Activated CD4-positive, CD25-positive, alpha-beta regulatory T cell treated with anti-CD3 and anti-CD28 coated beads, Interleukin-2, amount 50 U/mL, for 72 hours (primary cell): Measurements from ENCODE around the gene MVB12B.
"Not testable (repeated sequence)": the region's sequence is repeated elsewhere in the genome, so short reads cannot be mapped to it uniquely, and the experiment has no call there.

Source experiments
- DNase-seq: peaks from one replicate; pipeline ENCODE4 v3.0.0; 2021

Gene MVB12B

DNA sequence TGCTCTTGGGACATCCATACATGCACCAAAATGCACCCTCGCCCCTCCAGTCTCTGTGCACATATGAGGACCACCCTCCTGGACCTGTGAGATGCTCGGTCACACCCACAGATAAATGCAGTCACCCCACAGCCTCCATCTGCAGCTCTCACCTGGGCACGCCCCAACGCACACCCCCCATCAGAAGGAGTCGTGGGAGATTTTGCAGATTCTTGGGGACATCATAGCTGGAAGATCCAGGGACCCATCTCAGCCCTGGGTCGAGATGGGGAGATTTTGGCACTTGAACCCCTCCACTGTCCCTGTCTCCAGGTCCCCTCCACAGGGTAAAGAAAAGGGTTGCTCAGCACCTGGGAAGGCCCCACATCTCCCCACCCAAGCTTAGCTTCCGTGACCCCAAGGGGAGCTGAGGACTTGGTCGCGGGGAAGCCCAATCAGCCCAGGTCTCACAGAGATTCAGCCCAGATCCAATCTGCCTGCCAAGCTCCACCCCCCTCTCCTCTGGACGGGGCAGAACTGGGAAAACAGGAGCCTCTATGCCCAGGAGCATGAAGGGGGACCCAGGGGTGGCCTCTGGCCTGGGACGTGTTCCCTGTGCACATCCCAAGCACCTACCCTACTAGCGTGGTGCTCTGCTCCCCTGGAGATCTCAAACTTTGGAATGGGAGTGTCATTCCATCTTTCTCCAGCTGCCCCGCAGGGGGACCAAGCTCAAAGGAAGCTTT is 197.9 kb downstream of the MVB12B start:
- no peak for DNase-seq

DNA sequence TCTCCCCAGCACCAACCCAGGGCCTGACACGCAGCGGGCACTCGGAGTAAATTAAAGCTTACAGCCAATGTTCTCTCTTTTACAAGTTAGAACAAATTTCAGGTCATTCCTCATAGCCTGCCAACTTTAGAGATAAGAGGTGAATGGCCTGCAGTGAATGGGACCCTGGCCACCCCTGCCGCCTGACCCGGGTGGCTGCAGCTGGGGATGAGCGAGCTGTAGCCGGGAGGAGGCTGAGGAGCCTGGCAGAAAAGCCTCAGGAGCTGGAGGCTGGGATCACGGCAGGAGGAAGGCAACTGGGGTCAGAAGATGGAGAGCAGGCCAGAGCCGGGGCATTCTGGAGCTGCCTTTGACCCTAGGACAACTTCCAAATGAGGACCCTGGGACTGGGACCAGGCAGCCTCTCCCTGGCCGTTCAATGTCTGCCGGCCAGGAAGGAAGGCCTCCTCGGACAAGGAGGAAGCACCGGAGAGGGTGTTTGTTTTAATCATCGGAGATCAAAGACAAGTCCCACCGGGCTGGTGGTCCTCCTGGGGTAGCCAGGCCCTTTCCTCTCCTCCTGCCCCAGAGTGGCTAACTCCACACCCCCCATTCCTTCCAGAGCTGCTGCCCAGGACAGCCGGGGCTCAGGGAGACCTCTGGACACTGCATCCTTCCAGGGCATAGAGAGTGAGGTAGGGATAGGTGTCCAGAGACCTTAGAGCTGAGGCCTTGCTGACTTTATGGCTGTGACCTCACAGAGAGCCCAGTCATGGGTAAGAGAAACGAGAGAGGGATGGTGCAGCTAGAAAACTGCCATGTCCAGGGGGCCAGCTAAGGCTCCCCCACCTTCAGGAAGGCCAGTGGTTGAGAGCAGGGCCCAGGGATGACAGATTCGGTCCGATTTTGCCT is 199.8 kb downstream of the MVB12B start:
- DNase-seq = no peak

DNA sequence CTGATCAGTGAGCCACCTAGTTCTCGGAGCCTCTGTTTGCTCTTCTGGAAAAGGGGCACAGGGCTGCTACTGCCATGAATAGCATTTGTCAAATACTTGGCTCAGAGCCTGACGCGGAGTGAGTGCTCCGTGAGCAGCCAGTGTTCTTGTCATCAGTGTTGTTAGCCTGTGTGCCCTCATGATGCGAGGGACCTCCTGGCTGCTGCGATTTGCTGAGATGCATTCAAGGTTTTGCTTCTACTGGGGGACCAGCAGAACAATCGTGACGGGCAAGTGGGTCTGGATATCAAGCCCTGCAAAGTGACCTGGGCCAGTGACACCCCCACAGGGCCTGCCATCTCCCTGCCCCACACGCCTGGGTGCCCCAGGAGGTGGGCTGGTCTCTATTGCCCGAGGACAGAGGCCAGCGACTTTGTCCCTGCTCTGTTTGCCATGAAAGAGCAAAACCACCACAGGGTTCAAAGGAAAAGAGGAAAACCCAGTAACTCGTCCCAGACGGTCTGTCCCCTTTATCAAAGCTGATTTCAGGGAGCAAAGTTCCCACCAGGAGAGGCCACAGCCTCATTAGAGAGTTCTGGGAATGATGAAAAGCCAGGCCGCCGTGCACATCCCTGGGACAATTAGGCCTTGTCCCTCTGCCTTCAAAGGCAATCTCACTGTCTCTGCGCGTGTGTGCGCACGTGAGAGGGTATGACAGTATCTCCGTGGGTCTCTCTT is 200.6 kb downstream of the MVB12B start:
- DNase-seq = no peak

DNA sequence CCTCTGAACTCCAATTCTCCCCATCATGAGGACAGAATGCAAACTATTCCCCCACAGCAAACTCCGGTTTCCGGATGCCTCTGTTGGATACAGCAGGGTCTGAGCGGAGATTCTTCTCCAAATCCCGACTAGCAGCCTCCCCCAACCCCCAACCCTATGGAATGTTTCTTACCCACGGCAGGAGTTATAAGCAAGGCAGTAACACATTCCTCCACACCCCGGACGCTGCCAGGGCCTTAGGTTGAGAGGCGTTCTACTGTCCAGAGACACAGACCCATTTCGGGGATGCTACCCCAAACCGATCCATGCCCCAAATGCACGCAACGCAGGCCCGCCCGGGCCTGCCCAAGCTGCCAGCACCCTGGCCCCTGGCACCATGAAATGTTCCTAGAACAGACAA is 201.5 kb downstream of the MVB12B start:
- no peak for DNase-seq

DNA sequence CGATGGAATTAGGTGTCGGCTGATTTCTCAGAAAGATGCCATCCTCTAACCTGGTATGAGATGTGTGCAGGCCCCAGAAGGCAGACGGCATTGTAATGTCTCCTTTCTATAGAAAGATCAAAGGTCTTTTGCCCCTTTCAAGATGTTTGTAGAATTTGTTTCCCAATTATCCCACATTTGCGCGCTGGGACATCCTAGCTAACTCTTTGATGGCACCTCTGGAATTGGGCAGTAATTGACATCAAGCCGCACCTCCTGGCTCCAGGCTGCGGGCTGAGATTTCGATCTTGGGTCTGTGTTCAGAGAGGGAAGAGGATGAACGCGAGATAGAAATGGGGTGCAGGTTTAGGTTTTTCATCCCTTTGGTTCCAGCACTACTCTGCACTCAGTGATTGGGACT is 202.3 kb downstream of the MVB12B start:
- no peak for DNase-seq

DNA sequence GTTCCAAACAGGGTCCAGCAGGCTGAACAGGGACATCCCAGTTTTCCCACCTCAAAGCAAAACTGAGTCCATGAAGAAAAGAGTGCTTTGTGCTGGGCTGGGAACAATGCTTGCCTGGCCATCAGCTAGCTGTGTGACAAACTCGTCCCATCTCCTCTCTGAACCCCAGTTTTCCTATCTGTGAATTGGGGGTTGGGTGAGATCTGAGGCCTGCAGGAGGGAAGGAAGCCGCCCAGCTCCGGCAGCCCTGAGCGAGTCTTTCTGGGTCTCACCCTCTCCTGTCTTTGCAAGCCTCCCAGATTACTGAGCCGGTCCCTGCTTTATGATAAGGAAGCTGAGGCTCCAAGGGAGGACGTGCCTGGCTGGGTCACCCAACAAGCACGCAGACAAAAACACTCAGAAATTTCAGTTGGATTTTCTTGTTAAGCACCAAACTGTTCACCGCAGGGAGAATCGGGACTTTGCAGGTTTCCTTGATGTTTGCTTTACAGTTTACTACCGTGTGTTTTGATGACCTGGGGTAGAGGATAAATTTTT is 204.5 kb downstream of the MVB12B start:
- no peak for DNase-seq

DNA sequence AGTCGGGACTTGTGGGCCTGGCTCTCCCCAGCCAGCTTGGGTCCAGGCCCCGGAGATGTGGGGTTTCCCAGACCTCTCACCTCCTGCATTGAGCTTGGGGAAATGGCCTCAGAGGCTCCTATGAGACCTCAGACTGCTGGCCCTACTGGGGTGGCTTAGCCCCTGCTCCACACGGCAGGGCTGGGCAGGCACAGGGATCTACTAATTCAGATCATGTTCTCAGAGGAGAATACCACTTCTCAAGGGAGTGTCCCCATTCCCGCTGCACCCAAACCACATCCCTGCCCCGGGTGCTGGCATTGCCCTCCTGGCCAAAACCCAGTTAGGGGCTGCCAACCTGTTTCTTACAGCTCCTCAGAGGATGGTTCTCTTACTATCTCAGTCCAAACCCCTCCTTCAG is 205.0 kb downstream of the MVB12B start:
- no peak for DNase-seq

DNA sequence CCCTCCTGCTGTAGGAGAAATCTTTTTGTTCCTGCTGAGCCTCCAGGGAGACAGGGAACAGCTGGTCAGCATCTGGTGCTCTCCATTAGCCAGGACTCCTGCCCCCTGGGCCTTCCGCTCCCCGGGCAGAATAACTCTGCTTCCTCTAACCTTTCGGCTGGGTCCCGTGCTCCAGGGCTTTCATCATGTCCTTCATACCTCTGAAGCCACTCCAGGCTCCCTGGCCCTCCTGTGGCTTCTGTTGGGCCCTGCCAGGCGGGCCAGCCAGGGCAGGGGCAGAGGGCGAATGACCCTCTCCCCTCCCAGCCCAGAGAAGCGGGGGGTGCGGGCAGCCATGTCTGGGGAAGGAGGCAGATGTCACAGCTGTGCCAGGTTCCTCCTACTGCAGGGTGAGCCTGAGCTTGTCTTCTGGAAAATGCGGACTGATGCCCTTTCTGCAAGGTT is 205.4 kb downstream of the MVB12B start:
- DNase-seq = no peak

DNA sequence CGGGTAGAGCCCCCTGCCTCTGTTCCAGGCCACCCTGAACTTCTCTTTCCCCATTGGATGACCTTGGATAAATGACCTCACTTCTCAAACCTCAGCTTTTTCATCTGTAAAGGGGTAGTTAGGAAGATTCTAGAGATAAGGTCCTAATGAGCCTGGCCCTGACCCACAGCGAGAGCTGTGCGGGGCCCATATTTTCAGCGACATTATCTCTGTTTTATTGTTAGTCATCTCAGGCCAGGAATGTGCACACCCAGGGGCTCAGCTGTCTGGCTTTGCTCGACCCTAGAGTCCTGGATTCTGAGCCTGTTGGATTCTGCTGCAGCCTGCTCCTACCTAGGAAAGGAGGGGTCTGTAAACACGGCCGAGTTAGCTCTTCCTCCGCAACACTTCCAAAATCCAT is 205.9 kb downstream of the MVB12B start:
- DNase-seq = no peak

DNA sequence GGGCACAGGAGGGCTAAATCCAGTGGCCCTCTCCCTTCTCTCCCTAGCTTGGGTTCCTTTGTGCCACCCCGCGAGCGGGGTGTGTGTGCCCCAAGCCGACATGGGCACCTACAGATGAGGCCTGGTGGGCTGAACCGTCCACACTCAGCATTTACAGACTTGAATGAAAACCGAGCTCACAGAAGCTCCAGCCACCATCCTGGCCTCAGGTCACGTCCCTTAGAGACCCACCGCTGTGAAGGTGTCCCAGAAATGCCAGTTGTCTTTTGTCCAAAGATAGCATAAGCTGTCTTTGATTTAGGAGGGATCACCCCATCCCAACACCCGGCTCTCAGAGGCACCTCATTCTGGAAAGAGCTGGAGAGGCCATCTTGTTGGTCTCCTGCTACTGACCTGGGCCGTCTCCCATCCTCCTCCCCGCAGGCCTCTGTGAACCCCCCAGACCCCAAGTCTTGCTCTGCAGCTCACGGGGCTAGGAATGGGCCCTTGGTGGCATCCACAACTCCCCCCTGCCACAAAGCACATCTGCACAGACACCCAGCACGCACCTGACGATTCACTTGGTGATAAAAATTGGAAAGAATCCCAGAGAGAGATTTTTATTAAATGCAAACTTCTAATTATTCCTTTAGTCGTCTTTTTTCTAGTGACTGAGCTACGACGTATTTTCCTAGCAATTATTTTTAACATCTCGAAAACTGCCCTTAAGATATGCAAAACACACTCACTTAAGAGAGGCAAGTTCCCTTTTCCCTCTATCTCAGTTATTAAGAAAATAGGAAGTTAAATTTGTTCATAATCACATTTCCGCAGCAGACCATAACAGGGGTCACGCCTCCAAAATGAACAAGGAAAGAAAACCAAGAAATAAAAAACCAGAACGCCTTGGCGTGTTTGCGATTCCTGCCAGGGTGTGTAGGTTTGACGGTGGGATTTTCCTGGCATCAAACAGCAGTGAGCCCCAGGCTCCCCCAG is 206.6 kb downstream of the MVB12B start:
- no peak for DNase-seq

DNA sequence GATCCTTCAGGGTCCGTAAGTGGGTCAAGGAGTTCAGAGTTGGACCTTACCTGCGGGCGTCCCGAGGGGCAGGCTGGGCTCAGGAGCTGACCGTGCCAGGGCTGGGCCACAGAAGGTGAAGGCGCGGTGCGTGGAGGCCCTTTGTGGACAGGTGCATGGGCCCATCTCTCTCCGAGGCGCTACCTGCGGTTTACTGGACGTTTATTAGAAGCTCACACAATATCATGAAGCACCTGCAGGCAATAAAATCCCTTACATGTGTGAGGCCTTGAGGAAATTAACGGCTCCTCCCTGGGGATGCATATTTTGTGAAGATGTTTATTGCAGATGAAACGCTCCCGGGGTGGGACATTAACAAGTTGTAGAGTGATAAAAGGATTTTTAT is 207.3 kb downstream of the MVB12B start:
- no peak for DNase-seq

DNA sequence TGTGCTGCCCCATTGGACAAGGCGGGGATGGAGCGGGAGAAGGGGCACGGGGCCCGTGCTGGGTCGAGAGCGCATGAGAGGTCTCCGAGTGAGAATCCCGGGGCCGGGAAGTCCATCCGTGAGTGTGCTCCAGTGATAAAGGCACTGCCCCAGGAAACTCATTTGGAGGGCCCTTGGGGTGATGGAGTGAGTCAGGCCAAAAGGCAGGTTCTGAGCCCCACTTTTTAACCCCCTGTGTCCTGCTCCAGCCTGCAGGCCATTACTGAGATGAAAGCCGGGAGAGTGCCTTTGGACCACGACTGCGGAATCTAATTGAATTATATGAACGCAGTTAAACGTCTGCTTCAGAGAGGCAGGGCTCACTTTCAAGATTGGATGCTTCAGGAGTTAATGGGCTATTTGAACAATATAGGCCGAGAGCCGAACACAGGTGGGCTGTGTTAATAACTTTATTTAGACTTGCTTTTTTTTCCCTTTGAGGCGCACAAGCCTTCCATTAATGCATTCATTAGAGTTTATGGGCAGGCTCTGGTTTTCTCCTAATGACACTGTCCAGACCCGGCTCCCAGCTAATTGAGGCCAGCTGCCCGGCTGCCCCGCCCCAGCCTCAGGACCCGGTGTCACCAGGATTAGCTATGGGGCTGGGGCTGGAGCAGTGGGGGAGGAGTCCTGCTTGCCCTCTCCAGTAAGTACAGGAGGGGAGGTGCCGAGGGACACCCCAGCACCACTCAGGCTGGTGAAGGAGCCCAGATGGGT is 208.0 kb downstream of the MVB12B start:
- DNase-seq = no peak

DNA sequence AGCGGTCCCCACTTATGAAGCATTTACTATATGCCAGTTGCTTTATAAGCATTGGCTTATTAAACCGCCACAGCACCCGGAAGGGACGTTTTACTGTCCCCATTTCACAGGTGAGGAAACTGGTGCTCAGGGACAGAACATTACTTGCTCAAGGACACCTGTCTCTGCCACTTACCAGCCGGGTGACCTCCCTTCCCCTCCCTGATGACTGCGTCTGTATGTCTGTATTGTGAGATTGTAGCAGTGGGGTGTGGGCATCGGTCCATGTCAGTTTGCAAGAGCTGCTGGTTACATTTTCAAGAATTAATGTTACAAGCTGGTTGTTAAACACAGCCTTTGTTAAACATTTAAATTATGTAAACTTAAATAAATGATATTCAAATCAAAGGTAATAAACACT is 209.5 kb downstream of the MVB12B start:
- no peak for DNase-seq

DNA sequence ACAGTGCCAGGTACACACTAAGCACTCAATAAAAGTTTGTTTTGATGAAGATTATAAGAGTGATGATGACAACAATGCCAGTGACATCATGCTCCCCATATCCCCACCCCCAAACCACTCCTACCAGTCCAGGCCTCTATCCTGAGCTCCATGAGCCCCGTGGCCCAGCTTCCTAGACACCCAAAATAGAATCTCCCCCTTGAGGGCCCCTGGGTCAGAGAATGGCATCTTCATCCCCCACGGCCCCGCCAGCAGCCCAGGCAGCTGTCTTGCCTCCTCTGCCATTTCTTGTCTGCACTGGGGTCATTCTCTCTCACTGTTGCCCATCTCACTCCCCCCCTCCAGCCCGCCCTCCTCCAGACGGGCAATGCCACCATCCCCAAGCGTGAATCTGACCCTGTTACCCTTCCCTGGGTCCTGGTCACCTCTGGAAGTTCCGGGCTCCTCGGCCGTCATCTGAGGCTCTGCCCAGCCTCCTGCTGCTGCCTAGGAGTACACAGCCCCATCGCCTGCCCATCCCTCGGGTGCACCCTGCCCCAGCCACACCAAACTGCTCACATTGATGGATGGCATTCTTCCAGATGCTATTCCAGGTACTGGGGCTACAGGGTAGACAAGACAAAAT is 210.3 kb downstream of the MVB12B start:
- no peak for DNase-seq

DNA sequence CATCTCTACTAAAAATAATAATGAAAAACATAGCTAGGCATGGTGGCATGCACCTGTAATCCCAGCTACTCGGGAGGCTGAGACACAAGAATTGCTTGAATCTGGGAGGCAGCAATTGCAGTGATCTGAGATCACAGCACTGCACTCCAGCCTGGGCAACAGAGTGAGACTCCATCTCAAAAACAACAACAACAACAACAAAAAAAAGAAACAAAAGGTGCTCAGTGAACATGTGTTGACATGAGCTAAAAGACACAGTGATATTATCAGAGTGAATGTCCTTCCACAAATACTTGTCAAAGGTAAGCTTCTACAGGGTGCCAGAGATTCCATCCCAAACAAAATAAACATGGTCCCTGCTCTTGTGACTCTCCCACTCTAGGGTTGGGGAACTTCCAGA is 211.9 kb downstream of the MVB12B start:
- DNase-seq = no peak

DNA sequence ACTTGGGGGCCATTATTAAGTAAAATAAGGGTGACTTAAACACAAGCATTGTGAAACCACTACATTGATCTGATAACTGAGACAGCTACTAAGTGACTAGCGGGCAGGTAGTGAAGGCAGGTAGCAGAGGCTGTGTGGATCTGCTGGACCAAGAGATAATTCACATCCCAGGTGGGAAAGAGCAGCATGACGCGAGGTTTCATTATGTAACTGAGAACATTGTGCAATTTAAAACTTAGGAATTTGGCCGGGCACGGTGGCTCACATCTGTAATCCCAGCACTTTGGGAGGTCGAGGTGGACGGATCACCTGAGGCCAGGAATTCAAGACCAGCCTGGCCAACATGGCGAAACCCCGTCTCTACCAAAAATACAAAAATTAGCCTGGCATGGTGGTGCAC is 213.8 kb downstream of the MVB12B start:
- DNase-seq = not testable (repeated sequence)

DNA sequence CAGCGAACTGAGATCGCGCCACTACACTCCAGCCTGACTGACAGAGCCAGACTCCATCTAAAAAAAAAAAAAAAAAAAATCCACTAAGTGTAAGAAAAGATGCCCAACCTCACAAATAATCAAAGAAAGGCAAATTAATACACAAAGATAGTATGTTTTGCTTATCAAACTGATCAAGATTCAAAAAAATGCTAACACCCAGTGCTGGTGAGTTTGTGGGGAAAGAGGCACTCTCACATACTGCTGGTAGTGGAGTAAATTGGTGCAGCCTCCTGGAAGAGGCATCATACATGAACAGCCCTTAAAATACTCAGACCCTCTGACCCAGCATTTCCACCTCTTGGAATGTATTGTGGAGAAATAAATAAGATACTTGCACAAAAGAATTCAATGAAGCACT is 216.9 kb downstream of the MVB12B start:
- DNase-seq = no peak

DNA sequence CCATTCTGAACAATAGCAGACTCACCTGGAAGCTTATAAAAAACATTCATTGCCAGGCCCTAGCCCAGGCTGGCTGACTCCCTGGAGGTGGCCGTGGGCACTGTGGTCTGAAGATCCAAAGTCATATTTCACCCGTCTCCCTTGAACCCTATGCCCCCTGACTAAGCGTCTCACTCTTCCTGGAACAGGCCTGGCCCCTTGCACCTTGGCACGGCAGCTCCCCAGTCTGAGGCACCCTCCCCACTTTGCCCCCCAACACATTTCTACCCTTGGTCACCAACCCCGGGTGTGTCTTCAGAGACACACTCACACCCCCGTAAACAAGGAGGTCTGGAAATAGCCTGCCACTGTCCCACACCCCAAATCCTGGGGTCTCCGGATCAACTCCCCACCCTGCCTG is 218.5 kb downstream of the MVB12B start:
- DNase-seq = no peak

DNA sequence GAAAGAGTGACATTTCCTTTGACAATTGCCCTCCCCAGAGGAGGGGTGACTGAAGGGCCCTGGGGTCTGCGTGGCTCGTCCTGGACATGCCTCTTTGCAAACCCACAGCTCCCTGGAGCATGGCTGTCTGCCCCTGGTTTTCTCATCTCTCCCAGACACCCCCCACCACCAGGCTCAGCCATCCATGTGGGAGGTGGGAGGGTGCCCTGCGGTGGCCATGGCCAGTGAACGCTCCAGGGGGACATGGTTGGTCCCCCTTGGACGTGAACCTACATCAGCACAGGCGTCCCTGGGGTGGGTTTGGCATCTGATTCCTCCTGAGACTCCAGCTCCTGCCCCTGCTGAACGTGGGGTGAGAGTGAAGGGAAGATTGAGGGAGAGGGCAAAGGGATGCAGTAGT is 219.4 kb downstream of the MVB12B start:
- no peak for DNase-seq

DNA sequence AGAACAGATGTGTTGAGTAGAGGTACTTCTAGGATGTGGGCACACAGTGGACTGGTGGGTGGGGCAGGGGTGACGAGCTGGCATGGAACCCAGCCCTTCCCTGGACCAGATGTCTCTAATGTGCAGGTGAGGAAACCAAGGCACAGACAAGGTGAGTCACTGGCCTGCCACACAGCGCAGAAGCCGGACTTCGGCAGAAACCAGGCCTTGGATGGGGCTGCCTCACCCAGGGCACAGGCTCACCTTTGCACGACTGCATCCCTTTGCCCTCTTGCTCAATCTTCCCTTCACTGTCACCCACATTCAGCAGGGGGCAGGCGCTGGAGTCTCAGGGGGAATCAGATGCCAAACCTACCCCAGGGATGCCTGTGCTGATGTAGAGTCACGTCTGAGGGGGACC is 221.7 kb downstream of the MVB12B start:
- no peak for DNase-seq
